Skeletal muscle cell (primary cell): Measurements from ENCODE around the gene ARID1B.

Source experiments
- DNase-seq: peaks from one replicate; pipeline ENCODE4 v3.0.0-alpha.2; 2010; ENCODE audit warnings: low read depth
- H3K4me3 ChIP-seq: 2 replicates; pipeline ENCODE4 v1.5.1; 2011; ENCODE audit warnings: low read depth, mild to moderate bottlenecking, control low read depth, low read length, moderate library complexity

ARID1B gene

DNA sequence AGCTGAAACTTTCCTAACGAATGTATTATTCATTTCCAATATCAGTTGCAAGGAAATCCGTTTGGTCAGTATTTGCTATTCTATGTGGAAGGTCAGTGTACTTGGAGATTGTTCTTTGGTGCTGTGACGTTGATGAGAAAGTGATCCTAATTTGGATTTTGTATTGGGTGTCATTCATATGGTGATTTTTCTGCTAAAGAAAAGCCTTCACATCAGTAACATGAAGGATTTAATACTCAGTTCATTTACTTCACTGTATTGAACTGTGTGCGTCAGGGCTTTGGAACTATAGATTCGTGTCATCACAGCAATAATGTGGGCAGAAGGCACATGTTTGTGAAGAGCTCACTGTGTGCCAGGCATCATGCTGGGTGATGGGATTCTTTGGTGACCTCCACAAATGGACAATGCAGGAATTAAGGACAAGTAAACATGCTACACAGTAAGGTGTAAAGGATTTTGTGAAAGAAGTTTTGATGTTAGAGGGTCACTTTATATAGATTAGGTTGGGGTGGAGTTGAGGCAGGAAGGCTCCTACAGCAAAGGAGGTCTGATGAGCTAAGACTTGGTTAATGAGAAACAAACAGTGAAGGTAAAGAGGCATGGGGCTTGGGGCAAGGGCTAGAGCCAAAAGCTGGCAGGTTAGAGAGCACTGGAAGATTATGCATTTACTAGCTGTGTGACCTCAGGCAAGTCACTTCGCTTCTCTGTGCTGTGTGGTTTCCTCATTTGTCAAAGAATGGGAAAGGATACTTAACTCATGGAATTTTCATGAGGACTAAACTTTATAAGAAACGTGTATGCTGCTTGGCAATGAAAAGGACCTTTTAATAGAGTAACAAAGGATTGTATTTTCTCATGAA lies 12.1 kb downstream of the ARID1B start:
- no peak for DNase-seq

DNA sequence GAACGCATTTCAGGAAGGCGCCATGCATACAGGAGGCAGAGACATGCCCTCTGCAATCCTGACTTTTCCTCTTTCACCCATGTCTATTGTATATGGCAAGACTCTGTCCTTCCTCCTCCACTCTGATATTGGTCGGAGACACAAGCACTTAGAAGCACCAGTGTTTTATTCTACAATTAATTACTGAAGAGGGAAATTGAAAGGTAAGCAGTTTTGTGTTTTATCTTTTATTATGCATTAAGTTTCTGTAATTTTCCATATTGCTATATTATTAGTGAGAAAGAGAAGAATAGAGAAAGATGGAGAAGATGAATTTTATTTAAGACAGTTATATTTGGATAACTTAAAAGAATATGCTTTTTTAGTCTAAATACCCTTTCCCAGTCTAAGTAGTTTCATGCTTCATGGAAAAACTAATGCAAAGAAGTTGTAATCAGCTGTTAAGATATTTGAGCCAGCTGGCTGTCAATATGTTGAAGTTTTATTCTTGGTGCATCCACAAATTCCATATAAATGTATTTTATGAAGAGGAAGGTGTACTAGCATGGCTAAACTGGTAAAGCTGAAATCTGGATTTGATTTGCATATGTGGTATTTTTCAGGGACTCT lies 13.6 kb downstream of the ARID1B start:
- DNase-seq, result no peak
- no peak overlapping the region for H3K4me3 ChIP-seq

More for the DNA sequence above, 12.1 kb downstream of the ARID1B start:
- H3K4me3 ChIP-seq, result no peak overlapping the region

GRCh38 chr6:156791320-156791850 lies 14.2 kb downstream of the ARID1B start:
- no peak overlapping the region for H3K4me3 ChIP-seq
- DNase-seq, result no peak

GRCh38 chr6:156793200-156793599 lies 16.0 kb downstream of the ARID1B start:
- DNase-seq, result no peak
- no peak overlapping the region for H3K4me3 ChIP-seq

DNA sequence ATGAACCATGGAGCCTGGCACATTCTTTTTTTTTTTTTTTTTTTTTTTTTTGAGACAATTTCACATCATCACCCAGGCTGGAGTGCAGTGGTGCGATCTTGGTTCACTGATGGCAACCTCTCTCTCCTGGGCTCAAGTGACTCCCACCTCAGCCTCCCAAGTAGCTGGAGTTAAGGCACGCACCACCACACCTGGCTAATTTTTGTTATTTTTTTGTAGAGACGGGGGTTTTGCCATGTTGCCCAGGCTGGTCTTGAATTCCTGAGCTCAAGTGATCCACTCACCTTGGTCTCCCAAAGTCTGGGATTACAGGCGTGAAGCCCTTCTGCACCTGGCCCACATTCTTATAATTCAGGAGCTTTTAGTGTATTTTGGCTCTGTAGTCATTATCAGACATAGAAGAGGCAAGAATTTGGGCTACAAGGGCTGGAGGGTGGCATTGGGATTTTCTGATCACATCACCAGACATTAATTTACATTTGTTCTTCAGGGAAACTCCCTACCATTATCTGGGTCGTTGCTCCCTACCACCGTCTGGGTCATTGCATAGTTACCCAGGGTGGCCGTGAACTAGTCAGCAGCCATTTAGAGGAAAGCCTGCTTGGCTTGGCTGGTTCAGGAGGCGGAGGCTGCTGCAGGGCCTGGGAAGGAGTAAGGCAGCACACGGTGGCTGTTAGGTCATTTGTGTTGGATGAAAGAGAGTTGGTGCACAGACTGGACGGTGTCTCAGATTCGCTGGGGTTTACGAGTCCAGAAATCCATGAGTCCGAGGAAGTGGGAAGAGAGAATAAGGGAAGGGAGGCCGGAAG lies 17.6 kb downstream of the ARID1B start:
- no peak for DNase-seq
- no peak overlapping the region for H3K4me3 ChIP-seq

- DNase-seq, result no peak
- H3K4me3 ChIP-seq, result peak overlapping the region; percentile 13
Observed at GRCh38 chr6:156795825-156796224, 18.6 kb downstream of the ARID1B start.

DNA sequence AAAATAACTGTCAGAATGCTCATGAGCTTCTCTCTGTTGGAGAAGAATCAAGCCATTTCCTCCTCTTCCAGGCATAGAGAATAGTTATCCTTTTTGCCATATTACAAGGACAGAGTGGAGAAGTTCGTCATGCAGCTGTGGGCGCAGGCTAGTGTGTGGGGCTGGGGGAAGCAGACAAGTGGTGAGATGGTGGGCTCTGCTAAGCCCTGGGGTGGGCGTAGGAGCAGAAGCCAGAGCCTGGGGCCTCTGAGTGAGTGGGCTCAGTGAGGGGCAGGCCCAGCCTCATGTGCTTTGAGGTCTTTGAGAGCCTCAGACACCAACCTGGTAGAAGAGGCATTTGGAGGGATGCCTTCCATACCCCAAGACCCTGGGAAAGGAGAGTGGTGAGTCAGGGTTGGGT lies 19.4 kb downstream of the ARID1B start:
- no peak overlapping the region for H3K4me3 ChIP-seq
- no peak for DNase-seq

DNA sequence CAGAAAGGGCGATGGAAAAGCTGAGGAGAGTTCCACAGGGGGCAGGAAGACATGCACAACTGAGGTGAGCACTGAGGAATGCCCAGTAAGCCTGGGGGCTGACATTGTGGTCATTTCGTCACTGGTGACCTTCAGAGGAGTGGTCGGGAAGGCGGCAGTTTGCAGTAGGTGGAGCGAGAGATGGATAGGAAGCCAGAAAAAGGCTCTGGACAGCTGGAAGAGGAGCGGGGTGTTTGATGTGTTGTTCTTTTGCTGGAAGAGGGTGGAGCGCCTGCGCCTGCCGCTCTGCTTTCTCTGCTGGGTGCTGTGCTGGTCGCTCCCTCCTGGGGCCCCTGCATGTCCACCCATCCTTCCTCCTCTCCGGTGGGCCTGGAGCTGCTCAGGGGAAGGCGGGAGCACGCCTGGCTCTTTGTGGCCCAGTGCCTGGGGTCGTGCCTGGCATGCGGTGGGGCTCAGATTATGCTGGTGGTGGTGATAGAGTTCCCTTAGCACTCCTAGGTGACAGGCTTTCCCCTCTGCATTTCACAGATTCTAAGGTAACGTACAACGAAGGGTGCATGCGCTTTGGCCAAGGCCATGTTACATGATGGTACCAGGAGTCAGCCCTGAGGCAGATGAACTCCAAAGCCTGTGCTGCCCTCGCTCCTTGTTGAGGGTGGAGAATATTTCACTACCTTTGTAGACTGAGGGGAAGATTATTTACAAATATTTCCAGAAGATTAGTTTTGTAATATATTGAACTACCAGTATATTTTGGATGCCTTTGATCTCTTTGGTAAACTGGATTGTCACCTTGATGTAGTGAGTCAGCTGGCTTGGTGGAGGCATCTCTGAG lies 20.9 kb downstream of the ARID1B start:
- no peak for DNase-seq

GRCh38 chr6:156801712-156802111 lies 24.5 kb downstream of the ARID1B start:
- H3K4me3 ChIP-seq, result no peak overlapping the region

More for the DNA sequence above, 20.9 kb downstream of the ARID1B start:
- H3K4me3 ChIP-seq, result no peak overlapping the region

DNA sequence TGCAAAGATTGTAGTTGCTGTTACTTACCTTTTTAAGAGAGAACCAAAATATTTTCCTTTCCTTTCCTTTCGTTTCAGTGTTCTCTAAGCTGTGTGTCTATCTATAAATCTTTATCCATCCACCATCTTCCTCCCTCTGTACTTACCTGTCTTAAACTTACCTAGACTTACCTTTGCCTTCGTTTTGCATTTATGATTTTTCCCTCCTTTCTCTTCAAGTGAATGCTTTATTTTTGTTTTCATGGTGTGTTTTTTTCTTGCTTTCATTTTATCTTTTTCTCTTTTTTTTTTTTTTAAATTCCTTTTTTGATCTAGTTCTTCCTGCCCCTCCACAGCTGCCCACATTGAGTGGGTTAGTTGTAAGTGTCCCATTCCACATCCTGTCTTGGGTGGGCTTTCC lies 26.2 kb downstream of the ARID1B start:
- no peak for DNase-seq

More at GRCh38 chr6:156801712-156802111, 24.5 kb downstream of the ARID1B start:
- no peak for DNase-seq

DNA sequence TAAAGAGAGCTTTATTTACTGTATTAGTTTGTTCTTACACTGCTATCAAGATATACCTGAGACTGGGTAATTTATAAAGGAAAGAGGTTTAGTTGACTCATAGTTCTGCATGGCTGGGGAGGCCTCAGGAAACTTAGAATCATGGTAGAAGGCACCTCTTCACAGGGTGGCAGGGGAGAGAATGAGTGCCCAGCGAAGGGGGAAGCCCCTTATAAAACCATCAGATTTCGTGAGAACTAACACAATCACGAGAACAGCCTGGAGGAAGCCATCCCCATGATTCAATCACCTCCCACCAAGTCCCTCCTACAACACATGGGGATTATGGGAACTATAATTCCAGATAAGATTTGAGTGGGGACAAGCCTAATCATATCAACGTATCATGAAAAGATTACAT lies 27.2 kb downstream of the ARID1B start:
- DNase-seq, result no peak
- H3K4me3 ChIP-seq, result no peak overlapping the region

More for the DNA sequence above, 26.2 kb downstream of the ARID1B start:
- H3K4me3 ChIP-seq, result no peak overlapping the region

DNA sequence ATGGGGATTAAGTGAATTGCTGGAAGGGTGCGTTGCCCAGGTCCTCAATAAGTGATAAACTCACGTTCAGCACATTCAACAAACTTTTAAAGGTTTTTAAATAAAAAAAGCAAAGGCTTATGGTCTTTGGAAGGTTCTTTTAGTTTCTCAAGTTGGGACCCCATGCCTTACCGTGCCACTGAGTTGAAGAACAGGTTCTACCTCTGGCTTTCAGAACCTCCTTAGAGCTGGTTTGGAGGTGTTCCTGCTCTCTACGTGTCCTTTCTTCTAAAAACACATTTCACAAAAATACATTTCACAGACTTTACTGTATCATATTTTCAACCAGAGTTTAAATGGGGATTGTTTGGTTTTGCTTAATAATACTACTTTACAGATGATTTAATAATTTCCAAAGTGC lies 29.0 kb downstream of the ARID1B start:
- no peak overlapping the region for H3K4me3 ChIP-seq
- DNase-seq, result no peak

- H3K4me3 ChIP-seq, result no peak overlapping the region
- DNase-seq, result no peak
Observed at GRCh38 chr6:156807028-156807427, 29.9 kb downstream of the ARID1B start.

DNA sequence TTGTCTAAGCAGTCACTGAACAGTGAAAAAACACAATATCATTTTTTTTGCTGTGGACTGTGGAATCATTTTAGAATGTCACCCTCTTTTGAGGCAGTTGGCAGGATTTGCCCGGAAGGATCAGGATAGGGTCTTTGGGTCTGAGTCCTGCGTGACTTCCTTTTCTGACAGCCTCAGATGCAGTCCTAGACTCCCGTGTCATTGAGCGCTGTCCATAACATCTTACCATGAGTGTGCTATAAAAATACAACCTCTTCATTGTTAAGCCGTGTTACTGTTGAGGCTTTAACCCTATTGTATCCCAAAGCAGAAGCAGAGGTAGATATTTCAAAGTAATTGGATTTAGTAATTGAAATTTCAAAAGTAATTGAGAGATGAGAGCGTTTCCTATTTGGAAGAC lies 30.6 kb downstream of the ARID1B start:
- no peak overlapping the region for H3K4me3 ChIP-seq
- DNase-seq, result no peak

DNA sequence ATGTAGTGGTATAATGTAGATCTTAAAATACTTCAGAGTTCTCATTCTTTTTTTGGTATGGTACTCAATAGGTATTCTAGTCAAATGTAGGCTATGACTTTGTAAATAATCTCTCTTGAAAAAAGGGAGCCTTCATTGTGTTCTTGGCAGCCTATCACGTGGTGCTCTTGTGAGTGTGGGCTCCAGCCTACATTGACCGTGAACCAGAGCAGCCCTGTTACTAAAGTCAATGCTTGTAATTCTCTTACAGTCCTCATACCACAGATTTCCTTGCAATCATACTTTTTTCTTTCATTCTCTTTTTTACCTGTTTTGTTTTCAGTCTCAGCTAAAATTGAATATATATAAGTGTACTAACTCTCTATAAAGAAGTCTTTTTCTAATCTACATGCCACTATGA lies 31.1 kb downstream of the ARID1B start:
- H3K4me3 ChIP-seq, result no peak overlapping the region
- no peak for DNase-seq

GRCh38 chr6:156809034-156809433 lies 31.9 kb downstream of the ARID1B start:
- no peak overlapping the region for H3K4me3 ChIP-seq
- DNase-seq, result no peak

DNA sequence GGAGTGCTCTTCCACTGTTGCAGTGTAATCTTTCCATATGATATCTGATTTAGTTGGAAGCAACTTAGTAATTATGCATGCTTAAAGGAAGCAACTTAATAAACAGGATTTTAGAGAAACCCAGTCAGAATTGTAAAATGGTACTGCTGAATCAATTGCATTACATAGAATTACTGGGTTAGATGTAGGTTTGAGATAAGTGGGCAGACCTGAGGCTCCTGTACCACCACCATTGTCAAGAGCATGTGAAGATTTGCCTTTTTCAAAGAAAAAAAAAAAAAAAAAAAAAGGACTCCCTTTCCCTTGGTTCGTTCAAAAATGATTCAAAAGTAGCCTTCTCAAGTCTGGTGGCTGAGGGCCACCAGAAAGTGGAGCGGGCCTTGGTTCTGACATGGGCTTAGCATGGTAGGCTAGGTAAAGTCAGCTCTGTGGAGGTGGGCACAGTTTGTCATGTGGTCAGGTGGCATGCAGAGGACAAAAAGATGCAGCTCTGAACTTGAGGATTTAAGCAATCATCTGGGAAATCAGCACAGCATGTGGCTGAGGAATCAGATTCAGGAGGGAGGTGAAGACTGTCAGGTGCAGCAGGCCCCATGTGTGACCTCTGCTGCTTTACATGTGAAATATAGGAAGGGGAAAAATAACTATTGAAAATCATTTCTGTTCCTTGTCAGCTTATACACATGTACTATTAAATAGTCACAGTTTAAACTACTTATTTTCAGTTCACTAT lies 32.4 kb downstream of the ARID1B start:
- no peak for DNase-seq
- H3K4me3 ChIP-seq, result no peak overlapping the region

- no peak for DNase-seq
- no peak overlapping the region for H3K4me3 ChIP-seq
Observed at GRCh38 chr6:156814036-156814581, 36.9 kb downstream of the ARID1B start.
